PC-3 (cell line): ENCODE data around the gene RBPJ. TPM values are rescaled to one million over a fixed set of nuclear protein-coding genes. Genes with fewer than 3 reads are reported as not detected.

Source experiments
- ATAC-seq: fragments of 200-7000 bp; cut with Tn5 transposase; 2 replicates; pipeline ENCODE4 v1.9.1; 2020; ENCODE audit warnings: mild to moderate bottlenecking, moderate library complexity
- BruUV-seq: library from RNA; stranded (reverse); fragments of 400-500 nt; replicated peaks from 2 replicates; lab custom pipeline; 2021; lab: Mats Ljungman, UMichigan
- CTCF ChIA-PET: fragments of 300-600 bp; sonication (Branson Sonifier 250); formaldehyde crosslinking; loops from one replicate; lab custom pipeline; 2022; ENCODE audit warnings: antibody characterized with exemption; lab: Charles Lee
- POLR2A ChIA-PET: fragments of 300-600 bp; sonication (Branson Sonifier 250); formaldehyde crosslinking; loops from one replicate; lab custom pipeline; 2022; ENCODE audit warnings: antibody characterized with exemption; ENCODE audit not compliant: unreplicated experiment; lab: Charles Lee
- DNase-seq: peaks from one replicate; pipeline ENCODE4 v3.0.0-alpha.2; 2015
- H2AFZ ChIP-seq: fragments of 300-600 bp; sonication (generic); 2 replicates; pipeline ENCODE4 v1.6.0; 2016; ENCODE audit warnings: antibody characterized with exemption, low read length
- H3F3A ChIP-seq: fragments of 300-600 bp; sonication (generic); one replicate; pipeline ENCODE4 v1.6.0; 2017; ENCODE audit warnings: antibody characterized with exemption, low read length, control low read depth, mild to moderate bottlenecking; ENCODE audit not compliant: unreplicated experiment
- H3K27ac ChIP-seq: fragments of 300-600 bp; sonication (generic); 2 replicates; pipeline ENCODE4 v1.5.1; 2016; ENCODE audit warnings: mild to moderate bottlenecking, low read length
- H3K27me3 ChIP-seq: fragments of 300-600 bp; sonication (generic); 2 replicates; pipeline ENCODE4 v1.6.1; 2016; ENCODE audit warnings: low read length, mixed read lengths
- H3K36me3 ChIP-seq: fragments of 300-600 bp; sonication (generic); 2 replicates; pipeline ENCODE4 v1.6.1; 2016; ENCODE audit warnings: low read depth, mixed run types, low read length, mixed read lengths
- H3K4me1 ChIP-seq: fragments of 300-600 bp; sonication (generic); 2 replicates; pipeline ENCODE4 v1.5.1; 2016; ENCODE audit warnings: low read length; ENCODE audit not compliant: insufficient read depth
- H3K4me2 ChIP-seq: fragments of 300-600 bp; sonication (generic); 2 replicates; pipeline ENCODE4 v1.6.0; 2016; ENCODE audit warnings: low read length
- H3K4me3 ChIP-seq: fragments of 300-600 bp; sonication (generic); 2 replicates; pipeline ENCODE4 v1.5.1; 2016; ENCODE audit warnings: mild to moderate bottlenecking, low read length, mixed read lengths
- H3K79me2 ChIP-seq: fragments of 300-600 bp; sonication (generic); 2 replicates; pipeline ENCODE4 v1.6.1; 2017; ENCODE audit warnings: low read length, mixed read lengths
- H3K9ac ChIP-seq: fragments of 300-600 bp; sonication (generic); 2 replicates; pipeline ENCODE4 v1.6.0; 2016; ENCODE audit warnings: mild to moderate bottlenecking, low read length
- H3K9me2 ChIP-seq: fragments of 300-600 bp; sonication (generic); replicated peaks from 2 replicates; pipeline ENCODE4 v1.6.1; 2016; ENCODE audit warnings: mixed run types, low read length, mixed read lengths
- H3K9me3 ChIP-seq: fragments of 300-600 bp; sonication (generic); 2 replicates; pipeline ENCODE4 v1.6.1; 2016; ENCODE audit warnings: low read length, mixed read lengths
- H4K20me1 ChIP-seq: fragments of 300-600 bp; sonication (generic); 2 replicates; pipeline ENCODE4 v1.6.1; 2016; ENCODE audit warnings: low read length, mixed read lengths
- EZH2 ChIP-seq: fragments of 300-600 bp; sonication (generic); IDR thresholded peaks from one replicate; pipeline ENCODE4 v1.6.1; 2017; ENCODE audit warnings: antibody characterized with exemption, mild to moderate bottlenecking, low read length; ENCODE audit not compliant: unreplicated experiment
- EZH2phosphoT487 ChIP-seq: fragments of 300-600 bp; sonication (generic); IDR thresholded peaks from 2 replicates; pipeline ENCODE4 v1.6.1; 2018; ENCODE audit warnings: mild to moderate bottlenecking, antibody characterized with exemption, low read length, borderline replicate concordance
- intact Hi-C: fragments of 100-400 bp; cut with micrococcal nuclease; formaldehyde crosslinking; loops from 2 replicates; pipeline ENCODE4 v1.9.0; 2023
- total RNA-seq: library from RNA; depleted of rRNA; stranded (reverse); fragments of >200 nt; gene quantifications from 2 replicates; pipeline ENCODE4 v1.2.3, GENCODE V29; 2014
- TF ChIP-seq, protein P1 (sequence below): fragments of 300-600 bp; sonication (generic); conservative IDR thresholded peaks from 2 replicates; pipeline ENCODE4 v1.5.1; 2017; ENCODE audit warnings: antibody characterized with exemption, low read depth, mild to moderate bottlenecking, low read length

RBPJ gene
- total RNA-seq, 1 experiment from 2014 or later: 39.1 TPM

GRCh38 chr4:26407476-26407875, 86.7 kb downstream of the RBPJ start:
- ATAC-seq (no peak), DNase-seq (no peak)
- ChIA-PET CTCF (no interaction called here), POLR2A (no interaction called here)
- no peaks in the 10 kb centered on the region for H4K20me1 ChIP-seq
- intact Hi-C loops: no loop called here
- H3K27ac ChIP-seq: no peak overlapping the region
- H3K9me2 ChIP-seq: no peaks in the 10 kb centered on the region
- TF ChIP-seq EZH2: no peak
- no peak for TF ChIP-seq EZH2phosphoT487
- TF ChIP-seq, protein P1, sequence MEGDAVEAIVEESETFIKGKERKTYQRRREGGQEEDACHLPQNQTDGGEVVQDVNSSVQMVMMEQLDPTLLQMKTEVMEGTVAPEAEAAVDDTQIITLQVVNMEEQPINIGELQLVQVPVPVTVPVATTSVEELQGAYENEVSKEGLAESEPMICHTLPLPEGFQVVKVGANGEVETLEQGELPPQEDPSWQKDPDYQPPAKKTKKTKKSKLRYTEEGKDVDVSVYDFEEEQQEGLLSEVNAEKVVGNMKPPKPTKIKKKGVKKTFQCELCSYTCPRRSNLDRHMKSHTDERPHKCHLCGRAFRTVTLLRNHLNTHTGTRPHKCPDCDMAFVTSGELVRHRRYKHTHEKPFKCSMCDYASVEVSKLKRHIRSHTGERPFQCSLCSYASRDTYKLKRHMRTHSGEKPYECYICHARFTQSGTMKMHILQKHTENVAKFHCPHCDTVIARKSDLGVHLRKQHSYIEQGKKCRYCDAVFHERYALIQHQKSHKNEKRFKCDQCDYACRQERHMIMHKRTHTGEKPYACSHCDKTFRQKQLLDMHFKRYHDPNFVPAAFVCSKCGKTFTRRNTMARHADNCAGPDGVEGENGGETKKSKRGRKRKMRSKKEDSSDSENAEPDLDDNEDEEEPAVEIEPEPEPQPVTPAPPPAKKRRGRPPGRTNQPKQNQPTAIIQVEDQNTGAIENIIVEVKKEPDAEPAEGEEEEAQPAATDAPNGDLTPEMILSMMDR: no peak
- no peaks in the 10 kb centered on the region for H3F3A ChIP-seq
- H3K79me2 ChIP-seq: 0 out of 2 replicates have a peak, but pooled peaks cover 4% of the 10 kb centered on the region
- H3K9me3 ChIP-seq: no peaks in the 10 kb centered on the region; the same call in 1 of the 2 replicates
- no peak overlapping the region for H3K4me3 ChIP-seq
- BruUV-seq: no TSS peak
- peaks cover 27% of the 10 kb centered on the region for H3K36me3 ChIP-seq
- H3K4me1 ChIP-seq: no peaks in the 10 kb centered on the region
- no peak overlapping the region for H3K9ac ChIP-seq
- no peak overlapping the region for H3K4me2 ChIP-seq
- H2AFZ ChIP-seq: no peak overlapping the region
- H3K27me3 ChIP-seq: no peaks in the 10 kb centered on the region

GRCh38 chr4:26410385-26411293, 89.8 kb downstream of the RBPJ start:
- Histone ChIP-seq H3K4me1 (no peaks in the 10 kb centered on the region), H3K9me2 (no peaks in the 10 kb centered on the region), H3K9ac (no peak overlapping the region), H3K36me3 (peaks cover 21% of the 10 kb centered on the region), H3K27me3 (no peaks in the 10 kb centered on the region), H3K4me3 (no peak overlapping the region), H3K79me2 (no peaks in the 10 kb centered on the region), H3K9me3 (no peaks in the 10 kb centered on the region; the same call in 1 of the 2 replicates), H2AFZ (no peak overlapping the region), H4K20me1 (no peaks in the 10 kb centered on the region), H3K4me2 (no peak overlapping the region), H3K27ac (no peak overlapping the region), H3F3A (no peaks in the 10 kb centered on the region)
- ChIA-PET CTCF (interaction anchor here (0.6 to 2.1 kb wide), 3 partner anchors 80 to 365 kb away, joined by 3 to 8 read pairs (median 4); no protein-coding TSS in a partner anchor), POLR2A (no interaction called here)
- TF ChIP-seq EZH2 (no peak), EZH2phosphoT487 (no peak)
- TF ChIP-seq, protein P1: peak; percentile 74
- peak; percentile 62 for ATAC-seq
- no TSS peak for BruUV-seq
- DNase-seq: peak; percentile 76
- intact Hi-C loops: loop anchor here (1.0 to 5.0 kb wide), 3 partner anchors 80 to 422 kb away; no protein-coding TSS in a partner anchor
